Right lobe of liver (tissue), 6 donors: ENCODE data around the gene MYADML2. TPM values are rescaled to one million over a fixed set of nuclear protein-coding genes. Genes with fewer than 3 reads are reported as not detected.

Experiments
- ATAC-seq, 4 donors: fragments of 200-7000 bp; cut with Tn5 transposase; one replicate each; pipeline ENCODE4 v1.9.1; 2020; ENCODE audit warnings: mild to moderate bottlenecking in 4 of 4, moderate library complexity in 4 of 4
- DNase-seq, 3 donors: peaks; one replicate each; pipeline ENCODE4 v3.0.0-alpha.2; 2020
- H3K27ac ChIP-seq, 3 donors: fragments of 200-600 bp; one replicate each; pipeline ENCODE4 v1.8.0; 2022
- H3K27me3 ChIP-seq, 2 donors: fragments of 200-600 bp; one replicate each; pipeline ENCODE4 v1.8.0; 2022
- H3K36me3 ChIP-seq, 4 donors: fragments of 200-600 bp; sonication (generic) in 1 of 4; one replicate each; pipeline versions ENCODE4 v1.5.1 to v1.8.0; 2017 to 2022; ENCODE audit warnings: control low read depth in 1 of 4
- H3K4me1 ChIP-seq, 4 donors: fragments of 200-600 bp; sonication (generic) in 1 of 4; one replicate each; pipeline versions ENCODE4 v1.5.1 to v1.8.0; 2017 to 2022; ENCODE audit warnings: control low read depth in 1 of 4
- H3K4me3 ChIP-seq, 3 donors: fragments of 200-600 bp; one replicate each; pipeline ENCODE4 v1.8.0; 2022
- H3K9me3 ChIP-seq, 4 donors: fragments of 200-600 bp; sonication (generic) in 1 of 4; one replicate each; pipeline versions ENCODE4 v1.5.1 to v1.8.0; 2017 to 2022; ENCODE audit warnings: control low read depth in 1 of 4
- CTCF ChIP-seq, 4 donors: fragments of 200-600 bp in 3 of 4; fragments of 450-650 bp in 1 of 4; IDR thresholded peaks; one replicate each; pipeline versions ENCODE4 v1.5.1 to v1.8.0; 2016 to 2022; ENCODE audit warnings: antibody characterized with exemption in 4 of 4, mild to moderate bottlenecking in 2 of 4
- POLR2A ChIP-seq: fragments of 450-650 bp; IDR thresholded peaks from one replicate; pipeline ENCODE4 v1.6.1; 2017; ENCODE audit warnings: antibody characterized with exemption, mild to moderate bottlenecking
- WGBS: methylation state at CpG from one replicate; pipeline ENCODE4 v1.1.6; 2018; ENCODE audit warnings: low coverage, low lambda C conversion rate; ENCODE audit not compliant: insufficient coverage; ENCODE audit errors: missing lambda C conversion rate; 5-methylcytosine and 5-hydroxymethylcytosine counted together
- intact Hi-C, 2 donors: fragments of 100-400 bp; cut with DNase I; formaldehyde crosslinking; loops; one replicate each; pipeline versions ENCODE4 v1.11.2 to v1.14.1; 2022
- total RNA-seq, 6 experiments: library from RNA; depleted of rRNA in 2 of 6; stranded (reverse); fragments of >200 nt in 2 of 6; fragmentation: NEBNext Ultra II Directional in 3 of 6; extraction: Animal tissue kit (Norgen Biotek cat#: 25700) in 3 of 6; gene quantifications; one replicate each; pipeline versions ENCODE4 v1.1.0 to v1.2.4, GENCODE V29; 2016 to 2023
- donor health status: DM: no; HTN: yes; CAD: no.
- donor health status: DM: no; HTN: no; CAD: no.
- donor health status: DM: no; HTN: no; CAD: no.
- donor health status: DM: no; HTN: yes; CAD: no.
- donor health status: DM: no; HTN: yes; CAD: no.

The MYADML2 gene
- total RNA-seq, 6 experiments from 2014 or later, result not detected

- ATAC-seq, result peak; percentile 49 to 77 (median 68)
- peak; percentile 59 to 93 (median 92) for DNase-seq
- H3K9me3 ChIP-seq, result no peaks in the 10 kb centered on the region
- H3K27ac ChIP-seq, result peak overlapping the region in 2 of 3 donors; percentile 37 to 97
- peaks cover 0 to 3% (median 1%) of the 10 kb centered on the region in 4 donors for H3K36me3 ChIP-seq
- 58% methylated on average over 21 of the region's 27 CpGs for whole genome bisulfite sequencing
- no peaks in the 10 kb centered on the region for H3K27me3 ChIP-seq
- H3K4me1 ChIP-seq, result peaks cover 0 to 30% (median 11%) of the 10 kb centered on the region in 4 donors
- TF ChIP-seq CTCF (IDR thresholded peaks at IDR 0.05) (no peak), POLR2A (peak; percentile 52)
- H3K4me3 ChIP-seq, result peak overlapping the region; percentile 72 to 87 (median 86)
- intact Hi-C loops, result no loop called here
Observed at GRCh38 chr17:81978524-81979298, 31.7 kb upstream of the MYADML2 start.

- H3K27ac ChIP-seq, result peak within 1 kb of the TSS; percentile 59 to 97 (median 89)
Observed at GRCh38 chr17:81977211-81977808, 30.3 kb upstream of the MYADML2 start, which contains the start of gene ASPSCR1. ASPSCR1 (plus strand) TSS chr17:81977629; CDS start chr17:81977647, 18 bp downstream.

GRCh38 chr17:81976332-81977210 is 29.5 kb upstream of the MYADML2 start:
- Histone ChIP-seq H3K27ac (peak overlapping the region; percentile 59 to 97 (median 89)), H3K27me3 (no peaks in the 10 kb centered on the region), H3K4me3 (peak overlapping the region; percentile 72 to 87 (median 86)), H3K4me1 (peaks cover 0 to 26% (median 11%) of the 10 kb centered on the region in 4 donors), H3K9me3 (no peaks in the 10 kb centered on the region), H3K36me3 (peaks cover 0 to 2% (median 0%) of the 10 kb centered on the region in 4 donors)
- ATAC-seq, result peak; percentile 14 to 59 (median 46)
- no peak for TF ChIP-seq POLR2A
- WGBS, result 5% methylated on average over 16 of the region's 30 CpGs
- intact Hi-C loops, result no loop called here
- peak; percentile 56 to 87 (median 86) for DNase-seq

More at GRCh38 chr17:81977211-81977808, 30.3 kb upstream of the MYADML2 start, which contains the start of gene ASPSCR1:
- Histone ChIP-seq H3K36me3 (peaks cover 0 to 2% (median 0%) of the 10 kb centered on the region in 4 donors), H3K4me3 (peak within 1 kb of the TSS; percentile 72 to 87 (median 86)), H3K9me3 (no peaks in the 10 kb centered on the region), H3K27me3 (no peaks in the 10 kb centered on the region), H3K4me1 (peaks cover 0 to 27% (median 11%) of the 10 kb centered on the region in 4 donors)
- ATAC-seq (peak; percentile 87 to 93 (median 90)), DNase-seq (peak; percentile 94)
- intact Hi-C loops, result no loop called here
- no peak for TF ChIP-seq CTCF (IDR thresholded peaks at IDR 0.05)
- peak; percentile 88 for TF ChIP-seq POLR2A
- WGBS, result 0% methylated on average over 2 of the region's 76 CpGs

- TF ChIP-seq CTCF (IDR thresholded peaks at IDR 0.05) (no peak), POLR2A (no peak)
- intact Hi-C loops, result no loop called here
Observed at GRCh38 chr17:81973432-81973831, 26.4 kb upstream of the MYADML2 start.

More at GRCh38 chr17:81973432-81973831, 26.4 kb upstream of the MYADML2 start:
- H3K27ac ChIP-seq, result no peak overlapping the region
- ATAC-seq (no peak), DNase-seq (no peak)
- H3K9me3 ChIP-seq, result no peaks in the 10 kb centered on the region
- H3K4me1 ChIP-seq, result peaks cover 0 to 12% (median 5%) of the 10 kb centered on the region in 4 donors
- H3K4me3 ChIP-seq, result no peak overlapping the region
- H3K36me3 ChIP-seq, result no peaks in the 10 kb centered on the region
- H3K27me3 ChIP-seq, result no peaks in the 10 kb centered on the region
